ENCODE data around the gene RAVER1. TPM values are rescaled to one million over a fixed set of nuclear protein-coding genes. Genes with fewer than 3 reads are reported as not detected.

RAVER1 gene
- total and polyA plus RNA-seq, 2 of the 13 experiments (the other 11 are each of a cell fraction or from before 2014, with no cell fraction given), result 3.6 to 7.9 TPM

DNA sequence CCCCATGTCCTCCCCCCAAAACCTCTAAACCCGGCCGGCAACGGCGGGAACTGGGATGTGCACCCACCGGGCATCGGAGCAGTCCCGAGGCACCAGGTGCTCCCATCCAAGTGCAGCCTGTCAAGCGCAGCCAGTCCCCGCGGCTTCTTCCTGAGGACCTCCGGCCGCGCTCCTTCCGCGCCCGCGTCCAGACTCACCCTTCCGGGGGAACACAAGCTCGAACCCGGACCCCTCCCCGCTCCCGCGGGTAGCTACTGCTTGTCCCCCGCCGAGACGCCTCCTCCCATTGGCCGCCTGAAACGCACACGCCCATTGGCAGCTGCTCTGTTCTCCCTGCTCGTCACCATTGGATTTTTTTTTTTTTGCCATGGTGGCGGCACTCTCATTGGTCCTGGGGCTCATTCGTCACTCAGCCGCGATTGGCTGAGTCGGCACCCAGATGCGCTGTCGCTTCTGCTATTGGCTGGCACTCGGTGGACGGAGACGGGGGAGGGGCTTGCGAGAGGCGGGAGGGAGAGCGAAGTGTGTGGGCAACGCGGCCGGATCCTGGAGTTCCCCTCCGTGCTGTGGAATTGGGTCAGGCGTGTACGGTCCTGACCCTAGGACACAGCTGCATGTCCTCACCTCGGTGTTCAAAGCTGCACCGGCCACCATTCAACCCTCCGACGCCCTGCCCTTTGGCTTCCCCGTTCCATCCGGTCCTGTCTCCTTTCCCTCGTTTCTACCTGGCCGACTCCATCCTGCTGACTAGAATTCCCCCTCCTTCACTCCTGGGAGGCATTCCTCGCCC lies 47.2 kb upstream of the RAVER1 start, which contains the start of gene TYK2 (continued):
- TF ChIP-seq, protein P1, sequence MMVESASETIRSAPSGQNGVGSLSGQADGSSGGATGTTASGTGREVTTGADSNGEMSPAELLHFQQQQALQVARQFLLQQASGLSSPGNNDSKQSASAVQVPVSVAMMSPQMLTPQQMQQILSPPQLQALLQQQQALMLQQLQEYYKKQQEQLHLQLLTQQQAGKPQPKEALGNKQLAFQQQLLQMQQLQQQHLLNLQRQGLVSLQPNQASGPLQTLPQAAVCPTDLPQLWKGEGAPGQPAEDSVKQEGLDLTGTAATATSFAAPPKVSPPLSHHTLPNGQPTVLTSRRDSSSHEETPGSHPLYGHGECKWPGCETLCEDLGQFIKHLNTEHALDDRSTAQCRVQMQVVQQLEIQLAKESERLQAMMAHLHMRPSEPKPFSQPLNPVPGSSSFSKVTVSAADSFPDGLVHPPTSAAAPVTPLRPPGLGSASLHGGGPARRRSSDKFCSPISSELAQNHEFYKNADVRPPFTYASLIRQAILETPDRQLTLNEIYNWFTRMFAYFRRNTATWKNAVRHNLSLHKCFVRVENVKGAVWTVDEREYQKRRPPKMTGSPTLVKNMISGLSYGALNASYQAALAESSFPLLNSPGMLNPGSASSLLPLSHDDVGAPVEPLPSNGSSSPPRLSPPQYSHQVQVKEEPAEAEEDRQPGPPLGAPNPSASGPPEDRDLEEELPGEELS (CRISPR knock-in tag; IDR thresholded peaks at IDR 0.05), result 0 out of 2 replicates have a peak, but pooled peaks have one; percentile 10
- TF ChIP-seq ELF3 (CRISPR knock-in tag; IDR thresholded peaks at IDR 0.05), result peak; percentile 58
- no peak for TF ChIP-seq NR1H2 (CRISPR knock-in tag; IDR thresholded peaks at IDR 0.05; ENCODE audit: borderline replicate concordance, low read depth)
- peak; percentile 21; the same call in 1 of the 2 replicates for TF ChIP-seq ZNF598 (CRISPR knock-in tag; IDR thresholded peaks at IDR 0.05; ENCODE audit: borderline replicate concordance)
- no peak for TF ChIP-seq FOXM1 (CRISPR knock-in tag; IDR thresholded peaks at IDR 0.05)
- TF ChIP-seq HDAC2 (CRISPR knock-in tag; IDR thresholded peaks at IDR 0.05), result peak; percentile 52
- TF ChIP-seq AKAP8 (CRISPR knock-in tag; IDR thresholded peaks at IDR 0.05), result no peak
- no peak for TF ChIP-seq ZNF782 (CRISPR knock-in tag; IDR thresholded peaks at IDR 0.05; ENCODE audit: borderline replicate concordance)
- TF ChIP-seq HMGA1 (CRISPR knock-in tag; conservative IDR thresholded peaks at IDR 0.05), result no peak
- TF ChIP-seq, protein P2, sequence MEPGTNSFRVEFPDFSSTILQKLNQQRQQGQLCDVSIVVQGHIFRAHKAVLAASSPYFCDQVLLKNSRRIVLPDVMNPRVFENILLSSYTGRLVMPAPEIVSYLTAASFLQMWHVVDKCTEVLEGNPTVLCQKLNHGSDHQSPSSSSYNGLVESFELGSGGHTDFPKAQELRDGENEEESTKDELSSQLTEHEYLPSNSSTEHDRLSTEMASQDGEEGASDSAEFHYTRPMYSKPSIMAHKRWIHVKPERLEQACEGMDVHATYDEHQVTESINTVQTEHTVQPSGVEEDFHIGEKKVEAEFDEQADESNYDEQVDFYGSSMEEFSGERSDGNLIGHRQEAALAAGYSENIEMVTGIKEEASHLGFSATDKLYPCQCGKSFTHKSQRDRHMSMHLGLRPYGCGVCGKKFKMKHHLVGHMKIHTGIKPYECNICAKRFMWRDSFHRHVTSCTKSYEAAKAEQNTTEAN (CRISPR knock-in tag; conservative IDR thresholded peaks at IDR 0.05), result no peak; the same call in 1 of the 2 replicates
- peak; percentile 72; the same call in 1 of the 2 replicates for TF ChIP-seq KDM5B (CRISPR knock-in tag; IDR thresholded peaks at IDR 0.05; ENCODE audit: borderline replicate concordance)
- TF ChIP-seq, protein P3, sequence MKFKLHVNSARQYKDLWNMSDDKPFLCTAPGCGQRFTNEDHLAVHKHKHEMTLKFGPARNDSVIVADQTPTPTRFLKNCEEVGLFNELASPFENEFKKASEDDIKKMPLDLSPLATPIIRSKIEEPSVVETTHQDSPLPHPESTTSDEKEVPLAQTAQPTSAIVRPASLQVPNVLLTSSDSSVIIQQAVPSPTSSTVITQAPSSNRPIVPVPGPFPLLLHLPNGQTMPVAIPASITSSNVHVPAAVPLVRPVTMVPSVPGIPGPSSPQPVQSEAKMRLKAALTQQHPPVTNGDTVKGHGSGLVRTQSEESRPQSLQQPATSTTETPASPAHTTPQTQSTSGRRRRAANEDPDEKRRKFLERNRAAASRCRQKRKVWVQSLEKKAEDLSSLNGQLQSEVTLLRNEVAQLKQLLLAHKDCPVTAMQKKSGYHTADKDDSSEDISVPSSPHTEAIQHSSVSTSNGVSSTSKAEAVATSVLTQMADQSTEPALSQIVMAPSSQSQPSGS (CRISPR knock-in tag; IDR thresholded peaks at IDR 0.05), result no peak; the same call in 1 of the 2 replicates
- TF ChIP-seq, protein P4, sequence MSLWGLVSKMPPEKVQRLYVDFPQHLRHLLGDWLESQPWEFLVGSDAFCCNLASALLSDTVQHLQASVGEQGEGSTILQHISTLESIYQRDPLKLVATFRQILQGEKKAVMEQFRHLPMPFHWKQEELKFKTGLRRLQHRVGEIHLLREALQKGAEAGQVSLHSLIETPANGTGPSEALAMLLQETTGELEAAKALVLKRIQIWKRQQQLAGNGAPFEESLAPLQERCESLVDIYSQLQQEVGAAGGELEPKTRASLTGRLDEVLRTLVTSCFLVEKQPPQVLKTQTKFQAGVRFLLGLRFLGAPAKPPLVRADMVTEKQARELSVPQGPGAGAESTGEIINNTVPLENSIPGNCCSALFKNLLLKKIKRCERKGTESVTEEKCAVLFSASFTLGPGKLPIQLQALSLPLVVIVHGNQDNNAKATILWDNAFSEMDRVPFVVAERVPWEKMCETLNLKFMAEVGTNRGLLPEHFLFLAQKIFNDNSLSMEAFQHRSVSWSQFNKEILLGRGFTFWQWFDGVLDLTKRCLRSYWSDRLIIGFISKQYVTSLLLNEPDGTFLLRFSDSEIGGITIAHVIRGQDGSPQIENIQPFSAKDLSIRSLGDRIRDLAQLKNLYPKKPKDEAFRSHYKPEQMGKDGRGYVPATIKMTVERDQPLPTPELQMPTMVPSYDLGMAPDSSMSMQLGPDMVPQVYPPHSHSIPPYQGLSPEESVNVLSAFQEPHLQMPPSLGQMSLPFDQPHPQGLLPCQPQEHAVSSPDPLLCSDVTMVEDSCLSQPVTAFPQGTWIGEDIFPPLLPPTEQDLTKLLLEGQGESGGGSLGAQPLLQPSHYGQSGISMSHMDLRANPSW (CRISPR knock-in tag; IDR thresholded peaks at IDR 0.05; ENCODE audit: borderline replicate concordance), result no peak
- no peak for TF ChIP-seq ZNF713 (CRISPR knock-in tag; IDR thresholded peaks at IDR 0.05)
- peak; percentile 93 for TF ChIP-seq RFX5 (IDR thresholded peaks at IDR 0.05; ENCODE audit: low read depth, low read length)
- peak; percentile 46; the same call in 1 of the 2 replicates for TF ChIP-seq ZNF230 (CRISPR knock-in tag; IDR thresholded peaks at IDR 0.05)
- TF ChIP-seq CREB1 (IDR thresholded peaks at IDR 0.05), result peak; percentile 97
- peak; percentile 98 for TF ChIP-seq CREB1 (CRISPR knock-in tag; IDR thresholded peaks at IDR 0.05)
- TF ChIP-seq ZSCAN30 (CRISPR knock-in tag; IDR thresholded peaks at IDR 0.05), result no peak
- no peak for TF ChIP-seq GTF3A (CRISPR knock-in tag; conservative IDR thresholded peaks at IDR 0.05)

Measured in HepG2 (cell line).